GM12874 (cell line): ENCODE data around the gene ST6GALNAC3.

Source experiments
- TF ChIP-seq, protein P1 (sequence below): IDR thresholded peaks from 2 replicates; pipeline ENCODE4 v1.5.1; 2011; ENCODE audit warnings: low read depth, mild to moderate bottlenecking, control low read depth, low read length, moderate library complexity; ENCODE audit not compliant: insufficient read depth

The ST6GALNAC3 gene

DNA sequence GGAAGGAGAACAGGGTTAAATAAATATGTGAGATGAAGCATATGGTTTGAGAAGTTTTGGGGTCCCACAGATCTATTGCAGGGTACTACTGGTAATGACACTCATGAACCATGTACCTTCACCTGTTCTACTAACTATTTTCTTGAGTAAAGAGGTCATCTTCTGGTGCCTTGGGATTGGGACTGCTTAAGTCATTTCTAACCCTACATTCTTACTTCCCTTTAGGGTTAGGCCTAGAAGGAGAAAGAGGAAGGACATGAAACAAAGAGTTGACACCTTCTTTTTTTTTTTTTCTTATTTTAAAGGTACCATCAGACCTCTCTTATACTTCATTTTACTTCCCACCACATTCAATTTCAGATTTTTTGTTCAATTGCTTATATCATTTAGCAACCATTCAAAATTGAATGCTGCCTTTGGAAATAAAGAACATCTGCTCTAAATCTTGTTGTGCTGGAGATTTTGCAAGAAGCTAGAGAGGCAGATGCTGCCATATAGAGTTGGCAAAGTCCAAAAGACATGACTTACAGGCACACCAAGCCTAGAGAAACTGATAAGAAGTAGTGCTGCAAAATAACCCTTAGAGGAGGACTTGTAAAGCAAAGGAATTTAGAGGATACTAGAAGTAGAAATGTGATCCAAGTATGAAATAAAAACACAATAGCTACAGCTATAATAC, 418.3 kb downstream of the ST6GALNAC3 start:
- TF ChIP-seq, protein P1, sequence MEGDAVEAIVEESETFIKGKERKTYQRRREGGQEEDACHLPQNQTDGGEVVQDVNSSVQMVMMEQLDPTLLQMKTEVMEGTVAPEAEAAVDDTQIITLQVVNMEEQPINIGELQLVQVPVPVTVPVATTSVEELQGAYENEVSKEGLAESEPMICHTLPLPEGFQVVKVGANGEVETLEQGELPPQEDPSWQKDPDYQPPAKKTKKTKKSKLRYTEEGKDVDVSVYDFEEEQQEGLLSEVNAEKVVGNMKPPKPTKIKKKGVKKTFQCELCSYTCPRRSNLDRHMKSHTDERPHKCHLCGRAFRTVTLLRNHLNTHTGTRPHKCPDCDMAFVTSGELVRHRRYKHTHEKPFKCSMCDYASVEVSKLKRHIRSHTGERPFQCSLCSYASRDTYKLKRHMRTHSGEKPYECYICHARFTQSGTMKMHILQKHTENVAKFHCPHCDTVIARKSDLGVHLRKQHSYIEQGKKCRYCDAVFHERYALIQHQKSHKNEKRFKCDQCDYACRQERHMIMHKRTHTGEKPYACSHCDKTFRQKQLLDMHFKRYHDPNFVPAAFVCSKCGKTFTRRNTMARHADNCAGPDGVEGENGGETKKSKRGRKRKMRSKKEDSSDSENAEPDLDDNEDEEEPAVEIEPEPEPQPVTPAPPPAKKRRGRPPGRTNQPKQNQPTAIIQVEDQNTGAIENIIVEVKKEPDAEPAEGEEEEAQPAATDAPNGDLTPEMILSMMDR = no peak

DNA sequence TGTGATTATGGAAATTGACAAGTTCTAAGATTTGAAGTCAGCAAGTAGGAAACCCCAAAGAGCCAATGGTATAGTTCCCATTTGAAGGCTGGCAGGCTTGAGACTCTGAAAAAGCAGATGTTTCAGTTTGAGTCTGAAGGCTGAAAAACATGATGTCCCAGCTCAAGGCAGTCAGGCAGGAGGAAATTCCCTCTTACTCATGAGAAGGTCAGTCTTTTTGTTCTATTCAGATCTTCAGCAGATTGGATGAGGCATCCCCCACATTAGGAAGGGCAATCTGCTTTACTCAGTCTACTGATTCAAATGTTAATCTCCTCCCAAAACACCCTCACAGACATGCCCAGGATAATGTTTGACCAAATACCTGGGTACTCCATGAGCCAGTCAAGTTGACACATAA, 420.3 kb downstream of the ST6GALNAC3 start:
- TF ChIP-seq, protein P1 = no peak

DNA sequence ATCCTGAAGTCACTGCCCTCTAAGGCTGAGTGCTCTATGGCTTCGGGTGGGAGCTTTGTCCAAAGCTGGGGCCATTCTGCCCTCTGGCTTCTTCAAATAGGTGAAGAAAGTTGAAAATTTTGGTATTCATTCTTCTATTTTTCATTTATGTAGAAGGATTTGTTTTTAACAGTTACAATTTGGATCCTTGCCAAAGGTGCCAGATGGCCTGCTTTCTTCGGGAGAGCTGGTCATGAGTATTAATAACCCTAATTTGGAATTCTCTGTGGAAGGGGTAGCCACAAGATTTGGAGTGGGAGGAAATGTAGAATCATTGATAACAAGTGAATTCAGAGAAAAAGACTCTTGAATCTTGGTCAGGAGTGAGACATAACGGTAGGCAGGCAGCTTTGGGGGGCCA, 422.3 kb downstream of the ST6GALNAC3 start:
- TF ChIP-seq, protein P1 = no peak

DNA sequence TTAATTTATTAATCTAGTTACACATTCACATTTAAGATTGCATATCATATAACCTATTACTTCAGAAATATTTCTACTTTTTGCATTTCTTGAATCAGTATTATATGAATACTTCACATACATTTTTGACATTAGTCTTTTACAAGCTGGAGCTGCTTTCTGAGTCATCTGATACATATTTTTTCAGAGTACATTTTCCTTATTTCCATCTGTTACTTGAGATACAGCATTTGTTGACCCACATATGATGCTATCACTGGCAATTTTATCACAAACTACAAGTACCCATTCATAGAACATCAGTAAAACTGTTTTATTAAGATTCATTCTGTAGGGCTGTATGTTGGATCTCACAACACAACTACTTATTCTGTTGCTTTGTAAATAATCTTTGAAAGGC, 425.6 kb downstream of the ST6GALNAC3 start:
- TF ChIP-seq, protein P1 = no peak

DNA sequence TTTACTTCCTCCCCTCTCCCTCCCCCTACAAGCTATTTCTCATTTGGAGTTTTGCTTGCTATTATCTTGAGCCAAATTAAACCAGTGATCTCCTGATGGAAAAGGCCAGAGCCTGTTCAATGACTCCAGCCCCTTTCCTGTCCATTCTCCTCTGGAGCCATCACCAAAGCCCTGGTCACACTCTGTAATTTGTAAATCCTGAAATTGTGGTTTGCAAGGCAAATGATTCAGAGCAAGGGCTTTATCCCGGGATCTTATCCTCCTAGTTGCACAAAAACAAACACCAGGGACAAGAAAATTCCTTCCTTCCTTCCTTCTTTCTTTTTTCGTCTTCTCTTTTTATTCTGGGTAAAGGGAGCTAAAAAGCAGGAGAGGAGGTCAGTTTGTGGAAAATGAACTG, 426.6 kb downstream of the ST6GALNAC3 start:
- TF ChIP-seq, protein P1 = no peak

DNA sequence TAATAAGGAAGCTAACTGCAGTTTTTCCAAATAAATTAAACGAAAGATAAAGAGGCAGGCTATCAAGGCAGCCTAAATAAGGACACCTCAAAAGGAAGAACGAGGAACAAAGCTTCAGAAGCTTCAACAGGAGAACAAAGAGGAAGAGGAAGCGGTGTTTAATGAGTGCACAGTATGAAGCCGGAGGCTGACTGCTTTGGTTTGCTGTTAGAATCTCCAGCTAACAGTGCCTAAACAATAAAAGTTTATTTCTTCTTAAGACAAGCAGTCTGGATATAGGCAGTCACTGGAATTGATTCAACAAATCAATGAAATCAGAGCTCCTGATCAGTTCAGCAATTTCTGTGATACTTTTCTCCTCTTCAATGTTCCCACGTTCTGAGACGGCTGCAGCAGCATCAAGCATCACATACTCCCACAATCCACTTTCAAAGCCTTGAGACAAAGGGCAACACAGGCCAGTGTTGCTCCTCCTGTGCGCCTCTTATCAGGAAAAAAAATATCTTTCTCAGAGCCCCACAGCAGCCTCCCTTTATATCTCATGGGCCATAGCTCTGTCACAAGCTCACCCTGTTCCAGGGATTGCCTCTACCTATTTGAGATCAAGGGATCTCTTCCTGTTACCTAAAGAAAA, 427.2 kb downstream of the ST6GALNAC3 start:
- TF ChIP-seq, protein P1 = no peak

DNA sequence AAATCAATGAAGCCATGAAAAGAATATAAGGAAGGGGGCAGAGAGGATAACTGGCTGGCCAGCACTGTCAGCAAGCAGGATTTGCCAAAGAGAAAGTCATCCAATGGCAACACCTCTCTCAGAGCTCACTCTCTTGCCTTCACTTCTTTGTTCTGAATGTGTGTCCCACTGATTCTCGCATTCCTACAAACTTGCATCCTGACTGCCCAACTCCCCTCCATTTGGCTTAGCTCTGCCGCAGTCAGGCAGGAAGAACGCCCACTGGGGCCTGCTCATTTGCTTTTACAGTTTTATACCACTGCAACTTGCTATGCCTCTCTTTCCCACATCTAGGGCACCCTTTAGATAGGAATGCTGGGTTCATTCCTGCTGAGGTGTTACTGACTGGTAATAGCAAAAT, 428.6 kb downstream of the ST6GALNAC3 start:
- TF ChIP-seq, protein P1 = no peak
